GM08714 (cell line): ENCODE measurements around the gene PRXL2B.

Experiments
- H3K4me3 ChIP-seq: fragments of 200-500 bp; sonication (Bioruptor generic); 2 replicates; pipeline ENCODE4 v1.5.1; 2014; ENCODE audit warnings: mild to moderate bottlenecking, low read length, inconsistent platforms
- ZNF274 ChIP-seq: IDR thresholded peaks from 2 replicates; pipeline ENCODE4 v1.6.1; 2012; ENCODE audit warnings: mild to moderate bottlenecking, low read depth, low read length

The PRXL2B gene

GRCh38 chr1:2580691-2581090 is 5.9 kb upstream of the PRXL2B start:
- H3K4me3 ChIP-seq: no peak overlapping the region
- no peak for TF ChIP-seq ZNF274

DNA sequence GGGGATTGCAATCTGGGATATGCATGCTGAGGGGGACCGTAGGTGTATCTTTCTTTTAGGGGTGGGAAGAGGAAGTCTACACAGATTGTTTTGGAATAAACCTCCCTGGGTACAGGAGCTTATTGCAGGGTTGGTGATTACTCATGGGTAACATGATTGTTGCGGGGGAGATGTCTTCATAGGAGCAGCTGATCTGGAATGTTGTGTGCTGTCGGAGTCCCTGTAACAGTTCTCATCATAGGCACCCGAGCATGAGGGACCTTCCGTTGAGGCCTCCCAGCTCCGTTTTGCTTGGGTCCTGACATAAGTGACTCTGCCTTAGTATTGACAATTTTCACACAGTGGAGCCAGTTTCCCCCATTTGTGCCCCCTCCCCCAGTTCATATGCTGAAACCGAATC is 4.2 kb upstream of the PRXL2B start:
- no peak overlapping the region for H3K4me3 ChIP-seq
- TF ChIP-seq ZNF274: no peak

DNA sequence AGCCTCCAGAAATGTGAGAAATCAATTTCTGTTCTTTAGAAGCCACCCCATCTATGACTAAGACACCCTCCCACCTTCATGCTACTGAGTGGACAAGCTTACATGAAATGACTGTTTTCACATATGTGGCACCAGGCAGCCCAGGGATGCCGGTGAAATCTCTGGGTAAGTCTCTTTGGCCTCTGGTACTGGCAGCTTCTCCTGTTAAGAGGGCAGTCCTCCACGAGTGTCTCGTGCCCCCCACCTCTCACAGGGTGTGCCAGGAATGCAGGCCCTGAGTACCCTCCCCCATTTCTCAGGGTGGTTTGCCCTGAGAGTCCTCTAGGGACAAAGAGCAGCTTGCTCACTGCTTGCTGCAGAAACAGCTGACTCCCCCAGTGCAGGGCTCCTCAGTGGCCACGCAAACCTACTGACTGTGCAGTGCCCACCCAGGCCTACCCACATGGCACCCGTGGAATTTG is 3.2 kb upstream of the PRXL2B start:
- H3K4me3 ChIP-seq: no peak overlapping the region
- no peak for TF ChIP-seq ZNF274

DNA sequence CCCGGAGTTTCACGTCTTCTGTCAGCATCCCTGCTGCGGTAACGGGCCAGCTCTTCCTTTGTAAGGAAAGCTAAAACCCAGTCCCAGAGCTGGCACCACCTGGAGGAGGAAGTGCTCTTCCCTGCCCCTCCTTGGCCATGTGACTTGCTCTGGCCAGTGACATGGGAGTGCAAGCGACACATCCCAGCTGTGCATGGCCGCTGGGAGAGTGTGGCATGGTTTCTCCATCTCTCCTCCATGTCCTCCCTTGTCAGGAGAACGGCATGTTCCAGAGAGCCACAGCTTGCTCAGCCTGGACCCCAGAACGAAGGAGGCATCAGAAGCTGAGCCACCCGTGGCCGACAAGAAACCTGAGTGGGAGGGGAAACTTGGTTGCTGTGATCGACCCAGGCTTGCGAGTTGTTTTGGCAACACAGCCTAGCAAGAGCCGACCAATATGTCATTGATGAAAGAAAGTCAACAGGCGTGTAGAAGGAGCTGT is 2.7 kb upstream of the PRXL2B start:
- no peak overlapping the region for H3K4me3 ChIP-seq
- no peak for TF ChIP-seq ZNF274

DNA sequence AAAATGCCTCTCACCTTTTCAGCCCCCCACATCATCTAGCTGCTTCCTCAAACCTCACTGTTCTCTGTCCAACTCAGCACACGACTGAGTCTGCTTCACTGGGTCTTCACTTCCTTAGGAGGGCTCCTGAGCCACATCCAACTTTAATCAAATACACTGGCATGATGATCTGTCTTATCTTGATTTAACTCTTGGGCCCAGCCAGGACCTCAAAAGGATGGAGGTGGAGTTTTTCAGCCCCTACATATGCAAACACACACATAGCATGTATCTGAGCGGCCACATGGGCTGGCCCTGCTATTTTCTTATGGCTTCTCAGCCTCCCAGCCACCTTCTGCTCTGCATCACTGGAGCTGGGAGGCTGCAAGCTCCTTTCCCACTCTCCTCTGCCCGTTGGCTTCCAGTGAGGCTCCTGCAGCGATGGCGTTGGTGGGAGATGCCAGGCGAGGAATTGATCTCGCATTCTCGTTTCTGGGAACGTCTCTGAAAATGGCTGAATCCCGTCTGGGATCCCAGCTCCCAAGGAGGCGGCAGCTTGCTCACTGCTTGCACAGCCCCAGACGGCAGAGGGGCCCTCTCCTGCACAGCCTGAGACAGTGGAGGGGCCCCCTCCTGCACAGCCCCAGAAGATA is 1.8 kb upstream of the PRXL2B start:
- peak overlapping the region; percentile 82; the same call in 1 of the 2 replicates for H3K4me3 ChIP-seq
- no peak for TF ChIP-seq ZNF274

DNA sequence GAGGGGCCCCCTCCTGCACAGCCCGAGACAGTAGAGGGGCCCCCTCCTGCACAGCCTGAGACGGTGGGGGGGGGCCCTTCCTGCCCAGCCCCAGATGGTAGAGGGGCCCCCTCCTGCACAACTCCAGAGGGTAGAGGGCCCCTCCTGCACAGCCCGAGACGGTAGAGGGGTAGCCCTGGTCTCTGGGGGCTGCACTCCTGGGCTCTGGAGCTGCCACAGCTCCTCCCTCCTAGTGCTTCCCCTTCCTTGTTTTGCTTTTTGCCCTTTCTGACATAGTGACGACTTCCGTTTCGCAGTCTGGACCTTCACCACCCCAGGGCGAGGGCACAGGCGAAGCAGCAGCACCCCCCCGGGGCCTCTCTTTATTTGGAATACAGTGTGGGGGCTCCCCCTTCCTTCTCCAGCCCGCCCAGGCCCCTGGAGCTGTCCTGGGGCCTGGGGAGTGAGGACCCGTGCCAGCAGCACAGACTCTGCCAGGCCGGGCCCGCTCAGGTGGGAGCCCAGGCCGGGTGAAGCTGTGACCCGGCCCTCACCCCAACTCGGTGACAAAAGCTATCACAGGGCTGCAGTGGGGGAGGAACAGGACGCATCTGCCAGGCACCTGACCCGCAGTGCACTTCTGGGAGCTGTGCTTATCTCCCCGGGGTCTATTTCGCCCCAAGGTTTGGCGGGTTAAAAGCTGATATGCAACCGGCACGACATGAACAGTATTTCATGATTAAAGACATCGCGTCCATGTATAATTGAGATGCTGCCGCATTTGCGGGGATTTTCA is 1.1 kb upstream of the PRXL2B start:
- no peak for TF ChIP-seq ZNF274
- H3K4me3 ChIP-seq: peak overlapping the region; percentile 82

- TF ChIP-seq ZNF274: no peak
- peak overlapping the region; percentile 67; the same call in 1 of the 2 replicates for H3K4me3 ChIP-seq
Measured at GRCh38 chr1:2587071-2587859, 688 bp downstream of the PRXL2B start.

GRCh38 chr1:2587860-2588571 is 1.4 kb downstream of the PRXL2B start:
- H3K4me3 ChIP-seq: no peak overlapping the region
- no peak for TF ChIP-seq ZNF274

DNA sequence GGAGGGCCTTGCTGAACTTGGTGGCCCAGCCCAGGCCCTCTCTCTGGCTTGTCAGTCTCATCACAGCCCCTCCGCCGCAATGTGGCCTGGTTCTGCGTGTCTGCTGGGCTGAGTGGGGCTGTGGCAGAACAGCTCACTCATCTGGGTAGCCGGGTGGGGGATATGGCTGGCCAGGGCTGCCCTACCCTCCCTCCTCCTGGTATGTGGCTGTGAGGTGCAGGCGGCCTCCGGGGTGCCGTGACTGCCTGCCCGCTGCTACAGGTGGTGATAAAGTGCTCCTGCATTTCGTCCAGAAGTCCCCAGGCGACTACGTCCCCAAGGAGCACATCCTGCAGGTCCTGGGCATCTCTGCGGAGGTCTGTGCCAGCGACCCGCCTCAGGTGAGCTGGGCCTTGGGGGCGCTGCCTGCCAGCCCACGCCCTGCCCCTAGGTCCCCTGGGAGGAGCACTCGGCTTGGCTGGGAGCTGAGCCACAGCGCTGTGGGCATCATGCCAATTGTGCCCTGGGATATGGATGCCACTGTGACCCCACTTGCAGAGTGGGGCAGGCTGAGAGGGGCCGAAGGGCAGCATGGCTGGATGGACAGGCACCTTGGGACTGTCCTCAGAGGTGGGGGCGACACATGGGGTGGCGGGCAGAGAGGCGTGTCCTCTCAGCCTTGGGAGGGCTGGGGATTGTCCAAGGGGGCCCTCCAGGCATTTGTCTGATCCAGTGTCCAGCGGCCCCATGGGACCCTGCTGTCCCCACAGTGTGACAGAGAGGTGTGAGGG is 2.3 kb downstream of the PRXL2B start:
- no peak for TF ChIP-seq ZNF274
- H3K4me3 ChIP-seq: no peak overlapping the region

DNA sequence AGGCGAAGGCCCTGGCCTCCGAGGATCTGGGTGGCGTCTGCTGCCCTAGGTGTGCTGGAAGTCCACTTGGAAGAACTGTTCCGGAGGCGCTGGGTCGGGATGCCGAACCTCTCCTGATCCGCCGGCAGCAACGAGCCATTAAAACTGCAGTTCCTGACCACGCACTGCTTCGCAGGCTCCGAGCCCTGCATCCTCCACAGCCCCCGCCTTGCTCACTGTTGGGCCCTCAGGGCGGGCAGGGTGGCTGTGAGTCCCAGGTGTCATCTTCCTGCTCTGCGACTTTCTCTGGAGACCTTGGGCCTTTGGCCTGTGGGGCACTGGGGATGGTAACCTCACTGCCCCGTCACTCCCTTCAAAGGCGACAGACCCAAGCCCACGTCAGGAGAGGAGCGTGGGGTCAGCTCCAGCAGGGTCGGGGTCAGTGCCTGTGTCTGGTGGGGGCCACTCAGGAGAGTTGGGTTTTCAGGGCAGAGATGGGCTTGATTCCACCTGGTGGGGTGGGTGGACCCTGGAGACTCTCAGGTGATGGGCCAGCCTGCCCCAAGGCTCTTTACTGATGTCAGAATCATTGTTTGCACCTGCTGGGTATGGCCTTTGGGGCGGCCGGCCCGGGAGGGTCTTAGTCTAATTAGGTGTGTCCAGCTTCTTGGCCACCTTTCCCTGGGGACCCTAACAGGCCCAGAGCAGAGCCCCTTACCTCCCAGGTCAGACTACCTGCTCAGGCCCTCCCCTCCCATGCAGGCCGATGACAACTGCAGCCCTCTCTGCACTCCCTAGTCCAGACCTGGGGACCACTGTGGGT is 3.1 kb downstream of the PRXL2B start:
- H3K4me3 ChIP-seq: no peak overlapping the region
- no peak for TF ChIP-seq ZNF274

- no peak overlapping the region for H3K4me3 ChIP-seq
Measured at GRCh38 chr1:2590233-2591141, 3.9 kb downstream of the PRXL2B start.

DNA sequence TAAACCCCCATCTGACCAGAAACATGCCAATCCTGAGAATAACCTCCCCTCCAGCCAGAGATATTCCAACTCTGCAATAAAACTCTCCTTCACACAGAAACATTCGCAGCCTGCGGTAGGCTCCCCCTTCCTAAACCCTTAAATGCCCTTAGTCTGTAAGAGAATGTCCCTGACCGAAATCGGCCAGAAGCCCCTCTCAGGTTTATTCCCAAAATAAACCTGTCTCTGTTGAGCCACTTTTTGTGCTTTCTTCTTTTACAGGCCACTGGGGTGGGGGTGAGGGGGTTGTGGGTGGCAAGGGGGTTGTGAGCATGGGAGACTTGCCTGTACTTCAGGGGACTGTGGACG is 4.6 kb downstream of the PRXL2B start:
- H3K4me3 ChIP-seq: no peak overlapping the region

More at GRCh38 chr1:2590233-2591141, 3.9 kb downstream of the PRXL2B start:
- no peak for TF ChIP-seq ZNF274

More for the DNA sequence above, 4.6 kb downstream of the PRXL2B start:
- no peak for TF ChIP-seq ZNF274
